22Rv1 (cell line): ENCODE data around the gene LGSN.

Source experiments
- ZFX ChIP-seq: fragments of 450-650 bp; IDR thresholded peaks from 2 replicates; pipeline ENCODE4 v1.6.1; 2017; ENCODE audit warnings: antibody characterized with exemption, borderline replicate concordance
- TF ChIP-seq, protein P1 (sequence below): fragments of 450-650 bp; IDR thresholded peaks from 2 replicates; pipeline ENCODE4 v1.5.1; 2017; ENCODE audit warnings: mild to moderate bottlenecking

DNA sequence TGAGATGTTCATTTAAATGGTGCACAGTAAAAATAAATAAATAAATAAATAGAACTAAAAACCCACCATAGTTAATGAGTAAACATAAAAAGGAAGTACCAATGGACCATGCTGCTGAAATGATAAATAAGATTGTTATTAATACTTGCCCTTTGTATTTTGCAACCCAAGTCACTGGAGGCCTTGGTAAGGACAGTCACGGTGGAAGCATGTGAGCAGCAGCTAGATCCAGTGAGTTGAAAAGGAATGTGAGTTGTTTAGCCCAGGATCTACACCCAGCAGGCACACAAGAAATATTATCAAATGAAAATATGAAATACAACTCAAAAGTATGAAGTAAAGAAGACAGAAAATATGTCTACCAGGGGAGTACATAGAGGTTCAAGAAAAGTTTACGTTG, 6.7 kb downstream of the LGSN start:
- TF ChIP-seq, protein P1, sequence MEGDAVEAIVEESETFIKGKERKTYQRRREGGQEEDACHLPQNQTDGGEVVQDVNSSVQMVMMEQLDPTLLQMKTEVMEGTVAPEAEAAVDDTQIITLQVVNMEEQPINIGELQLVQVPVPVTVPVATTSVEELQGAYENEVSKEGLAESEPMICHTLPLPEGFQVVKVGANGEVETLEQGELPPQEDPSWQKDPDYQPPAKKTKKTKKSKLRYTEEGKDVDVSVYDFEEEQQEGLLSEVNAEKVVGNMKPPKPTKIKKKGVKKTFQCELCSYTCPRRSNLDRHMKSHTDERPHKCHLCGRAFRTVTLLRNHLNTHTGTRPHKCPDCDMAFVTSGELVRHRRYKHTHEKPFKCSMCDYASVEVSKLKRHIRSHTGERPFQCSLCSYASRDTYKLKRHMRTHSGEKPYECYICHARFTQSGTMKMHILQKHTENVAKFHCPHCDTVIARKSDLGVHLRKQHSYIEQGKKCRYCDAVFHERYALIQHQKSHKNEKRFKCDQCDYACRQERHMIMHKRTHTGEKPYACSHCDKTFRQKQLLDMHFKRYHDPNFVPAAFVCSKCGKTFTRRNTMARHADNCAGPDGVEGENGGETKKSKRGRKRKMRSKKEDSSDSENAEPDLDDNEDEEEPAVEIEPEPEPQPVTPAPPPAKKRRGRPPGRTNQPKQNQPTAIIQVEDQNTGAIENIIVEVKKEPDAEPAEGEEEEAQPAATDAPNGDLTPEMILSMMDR, result no peak
- no peak for TF ChIP-seq ZFX
